Testis (tissue), 3 donors: ENCODE measurements around the gene PVALEF. TPM values are rescaled to one million over a fixed set of nuclear protein-coding genes. Genes with fewer than 3 reads are reported as not detected.

ENCODE experiments used
- DNase-seq: peaks from one replicate; pipeline ENCODE4 v3.0.0-alpha.2; 2019
- H3K27ac ChIP-seq, 2 donors: fragments of 200-600 bp; sonication (generic); one replicate each; pipeline ENCODE4 v1.5.1; 2019
- H3K27me3 ChIP-seq: fragments of 200-600 bp; sonication (generic); one replicate; pipeline ENCODE4 v1.5.1; 2019
- H3K36me3 ChIP-seq: fragments of 200-600 bp; sonication (generic); one replicate; pipeline ENCODE4 v1.5.1; 2017; ENCODE audit warnings: low read depth; ENCODE audit errors: missing control alignments
- H3K4me1 ChIP-seq: fragments of 200-600 bp; sonication (generic); one replicate; pipeline ENCODE4 v1.5.1; 2019
- H3K4me3 ChIP-seq, 2 donors: fragments of 200-600 bp; sonication (generic); one replicate each; pipeline ENCODE4 v1.5.1; 2017 to 2019
- H3K9me3 ChIP-seq: fragments of 200-600 bp; sonication (generic); one replicate; pipeline ENCODE4 v1.5.1; 2017
- CTCF ChIP-seq, 3 experiments: fragments of 450-650 bp in 2 of 3; fragments of 200-600 bp in 1 of 3; sonication (generic) in 1 of 3; IDR thresholded peaks; one replicate each; pipeline ENCODE4 v1.5.1; 2016 to 2019; ENCODE audit warnings: antibody characterized with exemption in 3 of 3, mild to moderate bottlenecking in 2 of 3, moderate library complexity in 1 of 3
- POLR2A ChIP-seq: fragments of 450-650 bp; IDR thresholded peaks from one replicate; pipeline ENCODE4 v1.6.1; 2017; ENCODE audit warnings: antibody characterized with exemption, mild to moderate bottlenecking, moderate library complexity
- WGBS, 2 donors: methylation state at CpG; one replicate each; pipeline ENCODE4 v1.1.5; 2018; 5-methylcytosine and 5-hydroxymethylcytosine counted together
- intact Hi-C: fragments of 100-400 bp; cut with DNase I; formaldehyde crosslinking; loops from one replicate; pipeline ENCODE4 v1.15.1; 2023; ENCODE audit warnings: low total_unique reads
- microRNA counts, 2 donors: library from miRNA; unstranded; fragments of <30 nt; microRNA quantifications; one replicate each; lab custom pipeline; 2016
- microRNA-seq, 2 donors: library from miRNA; unstranded; fragments of <30 nt; microRNA quantifications; one replicate each; pipeline ENCODE4, GENCODE V29; 2016; ENCODE audit warnings: borderline number of aligned reads in 2 of 2, borderline replicate concordance in 1 of 2
- polyA plus RNA-seq: library from polyadenylated mRNA; stranded (reverse); fragments of 350-450 nt; fragmentation: Illumina TruSeq; extraction: RNeasy Lipid Tissue Mini Kit (QIAGEN cat#74804); gene quantifications from one replicate; pipeline ENCODE4 v1.2.3, GENCODE V29; 2014; ENCODE audit warnings: low read depth, low replicate concordance; ENCODE audit not compliant: insufficient read depth
- small RNA-seq, 2 donors: library from RNA; depleted of rRNA; stranded (forward); fragments of <200 nt; gene quantifications; one replicate each; pipeline ENCODE3, GENCODE V24; 2016
- total RNA-seq, 2 donors: library from RNA; depleted of rRNA; stranded (reverse); fragments of >200 nt; gene quantifications; one replicate each; pipeline ENCODE4 v1.2.3, GENCODE V29; 2016

PVALEF gene
- total and polyA plus RNA-seq, 3 donors from 2014 or later, result not detected

- Histone ChIP-seq H3K27me3 (no peaks in the 10 kb centered on the region), H3K9me3 (no peaks in the 10 kb centered on the region), H3K27ac (no peak overlapping the region), H3K36me3 (no peaks in the 10 kb centered on the region), H3K4me1 (peaks cover 8% of the 10 kb centered on the region), H3K4me3 (no peak overlapping the region)
- TF ChIP-seq POLR2A (no peak), CTCF (IDR thresholded peaks at IDR 0.05) (no peak)
- 92 to 94% methylated on average over 16 to 26 of the region's 26 CpGs for WGBS, 2 donors
- intact Hi-C loops, result no loop called here
- DNase-seq, result no peak
These were observed 64.9 kb downstream of the PVALEF start for GRCh38 chr17:81230043-81230820.

- peaks cover 8% of the 10 kb centered on the region for H3K4me1 ChIP-seq
- no peak for DNase-seq
- H3K4me3 ChIP-seq, result no peak overlapping the region
- H3K27me3 ChIP-seq, result no peaks in the 10 kb centered on the region
- 87 to 100% methylated on average over 7 to 31 of the region's 31 CpGs for WGBS, 2 donors
- H3K9me3 ChIP-seq, result no peaks in the 10 kb centered on the region
- TF ChIP-seq CTCF (IDR thresholded peaks at IDR 0.05), result no peak
- TF ChIP-seq POLR2A, result no peak
- H3K27ac ChIP-seq, result no peak overlapping the region
- intact Hi-C loops, result no loop called here
- no peaks in the 10 kb centered on the region for H3K36me3 ChIP-seq
These were observed 65.9 kb downstream of the PVALEF start for GRCh38 chr17:81231121-81231645.

- WGBS, 2 donors, result 89 to 96% methylated on average over 20 to 40 of the region's 43 CpGs
- no peak overlapping the region for H3K4me3 ChIP-seq
- no peak for TF ChIP-seq POLR2A
- H3K36me3 ChIP-seq, result no peaks in the 10 kb centered on the region
- H3K27ac ChIP-seq, result no peak overlapping the region
- H3K9me3 ChIP-seq, result no peaks in the 10 kb centered on the region
- intact Hi-C loops, result no loop called here
- peaks cover 8% of the 10 kb centered on the region for H3K4me1 ChIP-seq
- no peaks in the 10 kb centered on the region for H3K27me3 ChIP-seq
- no peak for DNase-seq
These were observed 66.7 kb downstream of the PVALEF start for GRCh38 chr17:81231766-81232581.

MicroRNAs encoded within 50 kb of the gene (microRNA counts, 767-probe panel; counts per million panel counts)
- 0 to 152 counts per million in 2 donors for microRNA hsa-miR-1250 (lab: Ali Mortazavi, UCI)
- 5,824 to 6,548 counts per million in 2 donors for microRNA hsa-miR-338-3p (lab: Ali Mortazavi, UCI)
- microRNA hsa-miR-338-5p (lab: Ali Mortazavi, UCI), result 0 to 152 counts per million in 2 donors
- 0 to 152 counts per million in 2 donors for microRNA hsa-miR-657 (lab: Ali Mortazavi, UCI)

Small RNA genes within 50 kb of the gene (microRNA-seq; reads per million reads assigned to microRNA genes)
- gene MIR1250 (0.69 to 0.70 reads per million in 2 donors), gene MIR3065 (0 reads per million in 2 donors), gene MIR338 (0 reads per million in 2 donors), gene MIR657 (0 reads per million in 2 donors)

Small RNA genes within 50 kb of the gene (small RNA-seq; reads per million reads assigned to genes)
- 0 reads per million in 2 donors for gene MIR1250
- 1.1 to 1.8 reads per million in 2 donors for gene MIR3065
- gene MIR657, result 0 reads per million in 2 donors

Other genes with a start within 250 kb of the PVALEF start
- gene CHMP6, start 173.7 kb upstream of the PVALEF start, total RNA-seq, result 10 to 100 TPM; 28.2 to 29.8 TPM
- 18.5 TPM for gene CHMP6, start 173.7 kb upstream of the PVALEF start, polyA plus RNA-seq
- 10 to 100 TPM; 67.3 to 67.5 TPM for gene BAIAP2, start 130.4 kb upstream of the PVALEF start, total RNA-seq
- 36.7 TPM for gene BAIAP2, start 130.4 kb upstream of the PVALEF start, polyA plus RNA-seq
- 1 to 10 TPM; 3.8 to 5.6 TPM for gene AATK, start 714 bp downstream of the PVALEF start, total RNA-seq
- gene AATK, start 714 bp downstream of the PVALEF start, polyA plus RNA-seq, result 3.5 TPM
- 10 to 100 TPM; 42.9 to 48.7 TPM for gene CEP131, start 57.5 kb downstream of the PVALEF start, total RNA-seq
- 28.9 TPM for gene CEP131, start 57.5 kb downstream of the PVALEF start, polyA plus RNA-seq
- gene TEPSIN, start 73.5 kb downstream of the PVALEF start, total RNA-seq, result 10 to 100 TPM; 55.4 to 83.0 TPM
- gene TEPSIN, start 73.5 kb downstream of the PVALEF start, polyA plus RNA-seq, result 32.0 TPM
- gene NDUFAF8, start 73.8 kb downstream of the PVALEF start, total RNA-seq, result 10 to 100 TPM; 61.1 to 63.4 TPM
- 62.5 TPM for gene NDUFAF8, start 73.8 kb downstream of the PVALEF start, polyA plus RNA-seq
- gene SLC38A10, start 129.8 kb downstream of the PVALEF start, total RNA-seq, result 100 to 1,000 TPM; 131 to 150 TPM
- gene SLC38A10, start 129.8 kb downstream of the PVALEF start, polyA plus RNA-seq, result 77.1 TPM
- 10 to 100 TPM; 29.2 to 30.2 TPM for gene BAHCC1, start 229.9 kb downstream of the PVALEF start, total RNA-seq
- 11.3 TPM for gene BAHCC1, start 229.9 kb downstream of the PVALEF start, polyA plus RNA-seq